Nephron progenitor cell (in vitro differentiated cells): ENCODE results near the gene TECPR1.

Experiments used
- DNase-seq: peaks from one replicate; pipeline ENCODE4 v3.0.0; 2021
- H3K27ac Mint-ChIP-seq: 2 replicates; pipeline ENCODE4 v1.8.0; 2021; ENCODE audit warnings: mild to moderate bottlenecking, moderate library complexity, mixed read lengths
- H3K27me3 Mint-ChIP-seq: 2 replicates; pipeline ENCODE4 v1.8.0; 2021; ENCODE audit warnings: mild to moderate bottlenecking, low read depth, mixed read lengths; ENCODE audit not compliant: poor library complexity
- H3K36me3 Mint-ChIP-seq: 2 replicates; pipeline ENCODE4 v1.8.0; 2021; ENCODE audit warnings: low read depth, mixed read lengths
- H3K4me1 Mint-ChIP-seq: 2 replicates; pipeline ENCODE4 v1.8.0; 2021; ENCODE audit warnings: mixed read lengths
- H3K4me3 Mint-ChIP-seq: 2 replicates; pipeline ENCODE4 v1.8.0; 2021; ENCODE audit warnings: mild to moderate bottlenecking, moderate library complexity, mixed read lengths
- H3K9me3 Mint-ChIP-seq: 2 replicates; pipeline ENCODE4 v1.8.0; 2021; ENCODE audit warnings: mild to moderate bottlenecking, moderate library complexity, mixed read lengths
- TF ChIP-seq, protein P1 (sequence below): fragments of 200-600 bp; sonication (generic); IDR thresholded peaks from 2 replicates; pipeline ENCODE4 v1.5.0; 2021; ENCODE audit warnings: antibody characterized with exemption

Gene TECPR1

DNA sequence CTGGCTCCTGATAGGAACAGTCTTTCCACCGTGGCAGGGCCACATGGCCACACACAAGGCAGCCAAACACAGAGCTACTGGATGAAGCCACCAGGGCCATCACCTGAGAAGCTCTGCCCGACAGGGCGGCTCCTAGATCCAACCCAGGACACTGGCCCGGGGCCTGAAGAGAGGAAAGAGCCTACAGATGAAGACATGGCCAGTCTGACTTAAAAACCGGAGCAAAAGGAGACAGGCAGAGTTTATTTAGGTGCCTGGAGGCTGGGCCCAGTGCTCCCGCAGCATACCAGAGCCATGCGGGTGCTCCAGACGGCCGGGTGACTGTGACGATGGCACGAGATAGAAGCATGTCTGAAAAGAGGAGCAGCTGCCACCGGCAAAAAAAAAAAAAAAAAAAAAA, 3.9 kb downstream of the TECPR1 start:
- H3K36me3 Mint-ChIP-seq = peaks cover 4% of the 10 kb centered on the region
- peak overlapping the region; percentile 71 for H3K27ac Mint-ChIP-seq
- no peak overlapping the region for H3K4me3 Mint-ChIP-seq

DNA sequence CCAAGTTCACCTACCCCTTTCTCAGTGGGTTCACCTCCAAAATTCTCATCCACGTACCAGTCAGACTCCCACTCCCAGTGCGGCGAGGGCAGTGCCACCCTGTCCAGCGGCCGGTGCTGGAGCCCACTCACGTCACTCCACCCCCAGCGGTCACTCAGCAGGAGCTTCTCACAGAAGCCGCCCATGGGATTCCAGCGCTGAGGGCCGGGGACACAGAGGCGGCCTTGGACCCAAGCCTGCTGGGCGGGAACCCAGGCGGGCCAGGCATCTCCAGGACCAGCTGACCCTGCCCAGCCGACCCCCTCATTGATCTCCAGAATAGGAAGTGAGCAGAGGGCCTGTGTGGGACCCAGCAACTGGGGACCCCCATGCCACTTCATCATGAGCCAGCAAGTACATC, 7.2 kb downstream of the TECPR1 start:
- TF ChIP-seq, protein P1, sequence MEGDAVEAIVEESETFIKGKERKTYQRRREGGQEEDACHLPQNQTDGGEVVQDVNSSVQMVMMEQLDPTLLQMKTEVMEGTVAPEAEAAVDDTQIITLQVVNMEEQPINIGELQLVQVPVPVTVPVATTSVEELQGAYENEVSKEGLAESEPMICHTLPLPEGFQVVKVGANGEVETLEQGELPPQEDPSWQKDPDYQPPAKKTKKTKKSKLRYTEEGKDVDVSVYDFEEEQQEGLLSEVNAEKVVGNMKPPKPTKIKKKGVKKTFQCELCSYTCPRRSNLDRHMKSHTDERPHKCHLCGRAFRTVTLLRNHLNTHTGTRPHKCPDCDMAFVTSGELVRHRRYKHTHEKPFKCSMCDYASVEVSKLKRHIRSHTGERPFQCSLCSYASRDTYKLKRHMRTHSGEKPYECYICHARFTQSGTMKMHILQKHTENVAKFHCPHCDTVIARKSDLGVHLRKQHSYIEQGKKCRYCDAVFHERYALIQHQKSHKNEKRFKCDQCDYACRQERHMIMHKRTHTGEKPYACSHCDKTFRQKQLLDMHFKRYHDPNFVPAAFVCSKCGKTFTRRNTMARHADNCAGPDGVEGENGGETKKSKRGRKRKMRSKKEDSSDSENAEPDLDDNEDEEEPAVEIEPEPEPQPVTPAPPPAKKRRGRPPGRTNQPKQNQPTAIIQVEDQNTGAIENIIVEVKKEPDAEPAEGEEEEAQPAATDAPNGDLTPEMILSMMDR = no peak
- DNase-seq = no peak
- Mint-ChIP-seq H3K4me1 (peaks cover 13% of the 10 kb centered on the region), H3K27me3 (peaks cover 5% of the 10 kb centered on the region), H3K36me3 (peaks cover 14% of the 10 kb centered on the region), H3K27ac (no peak overlapping the region), H3K4me3 (no peak overlapping the region), H3K9me3 (no peaks in the 10 kb centered on the region)

More for the DNA sequence above, 3.9 kb downstream of the TECPR1 start:
- Mint-ChIP-seq H3K9me3 (no peaks in the 10 kb centered on the region), H3K4me1 (peaks cover 37% of the 10 kb centered on the region), H3K27me3 (peaks cover 13% of the 10 kb centered on the region)
- TF ChIP-seq, protein P1 = no peak
- no peak for DNase-seq

DNA sequence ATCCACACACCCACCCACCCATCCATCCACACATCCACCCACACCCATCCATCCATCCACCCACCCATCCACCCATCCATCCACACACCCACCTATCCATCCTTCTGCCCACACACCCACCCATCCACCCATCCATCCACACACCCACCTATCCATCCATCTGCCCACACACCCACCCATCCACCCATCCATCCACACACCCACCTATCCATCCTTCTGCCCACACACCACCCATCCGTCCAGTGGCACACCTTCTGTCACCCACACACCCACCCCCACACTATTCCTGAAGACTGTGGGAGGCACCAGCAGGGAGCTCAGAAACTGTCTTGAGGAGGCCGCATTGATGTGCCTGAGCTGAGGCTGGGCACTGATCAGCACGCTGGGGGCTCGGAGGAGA, 9.1 kb downstream of the TECPR1 start:
- no peak overlapping the region for H3K4me3 Mint-ChIP-seq
- DNase-seq = no peak
- H3K27ac Mint-ChIP-seq = no peak overlapping the region
- peaks cover 5% of the 10 kb centered on the region for H3K4me1 Mint-ChIP-seq
- TF ChIP-seq, protein P1 = no peak
- H3K27me3 Mint-ChIP-seq = no peaks in the 10 kb centered on the region
- peaks cover 26% of the 10 kb centered on the region for H3K36me3 Mint-ChIP-seq
- H3K9me3 Mint-ChIP-seq = no peaks in the 10 kb centered on the region

DNA sequence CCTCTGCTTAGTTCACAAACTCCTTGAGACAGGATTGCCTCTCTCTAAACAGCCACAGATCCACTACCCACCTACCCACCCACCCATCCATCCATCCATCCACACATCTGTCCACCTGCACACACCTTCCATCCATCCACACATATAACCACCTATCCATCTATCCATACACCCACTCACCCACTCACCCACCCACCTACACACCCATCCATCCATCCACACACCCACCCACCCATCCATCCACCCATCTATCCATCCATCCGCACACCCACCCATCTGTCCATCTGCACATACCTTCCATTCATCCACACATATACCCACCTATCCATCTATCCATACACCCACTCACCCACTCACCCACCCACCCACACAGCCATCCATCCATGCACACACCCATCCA, 9.7 kb downstream of the TECPR1 start:
- H3K36me3 Mint-ChIP-seq = peaks cover 26% of the 10 kb centered on the region
- H3K27ac Mint-ChIP-seq = no peak overlapping the region
- H3K4me3 Mint-ChIP-seq = no peak overlapping the region
- H3K9me3 Mint-ChIP-seq = no peaks in the 10 kb centered on the region
- peaks cover 5% of the 10 kb centered on the region for H3K4me1 Mint-ChIP-seq
- no peak for DNase-seq
- TF ChIP-seq, protein P1 = no peak
- H3K27me3 Mint-ChIP-seq = no peaks in the 10 kb centered on the region

DNA sequence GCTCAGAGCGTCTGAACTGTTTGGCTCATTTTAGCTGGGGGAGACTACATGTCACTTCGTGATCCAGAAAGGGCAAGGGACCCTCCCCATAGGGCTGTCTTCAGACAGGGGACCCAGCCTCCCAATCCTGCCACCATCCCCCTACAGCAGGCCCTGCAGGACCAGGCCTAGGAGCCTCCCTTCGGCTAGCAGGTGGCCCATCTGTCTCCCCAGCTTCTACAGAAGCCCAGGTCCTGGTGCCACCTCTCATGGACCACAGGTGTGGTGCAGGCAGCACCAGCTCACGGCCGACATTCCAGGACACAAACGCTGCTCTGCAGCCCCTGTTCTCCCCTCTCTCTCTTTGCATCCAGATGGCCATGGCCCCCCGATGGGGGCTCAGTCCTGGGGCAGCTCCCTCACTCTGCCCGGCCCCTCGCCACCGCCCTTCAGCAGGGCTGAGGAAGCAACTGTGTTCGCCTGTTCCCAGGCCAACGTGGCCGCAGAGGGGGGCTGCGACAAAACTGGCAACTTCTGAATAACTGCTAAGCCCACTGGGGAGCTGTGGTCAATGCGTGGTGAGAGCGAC, 10.3 kb downstream of the TECPR1 start:
- TF ChIP-seq, protein P1 = no peak
- Mint-ChIP-seq H3K4me1 (peaks cover 5% of the 10 kb centered on the region), H3K9me3 (no peaks in the 10 kb centered on the region), H3K27ac (no peak overlapping the region), H3K4me3 (no peak overlapping the region), H3K27me3 (no peaks in the 10 kb centered on the region), H3K36me3 (peaks cover 26% of the 10 kb centered on the region)
- DNase-seq = no peak

DNA sequence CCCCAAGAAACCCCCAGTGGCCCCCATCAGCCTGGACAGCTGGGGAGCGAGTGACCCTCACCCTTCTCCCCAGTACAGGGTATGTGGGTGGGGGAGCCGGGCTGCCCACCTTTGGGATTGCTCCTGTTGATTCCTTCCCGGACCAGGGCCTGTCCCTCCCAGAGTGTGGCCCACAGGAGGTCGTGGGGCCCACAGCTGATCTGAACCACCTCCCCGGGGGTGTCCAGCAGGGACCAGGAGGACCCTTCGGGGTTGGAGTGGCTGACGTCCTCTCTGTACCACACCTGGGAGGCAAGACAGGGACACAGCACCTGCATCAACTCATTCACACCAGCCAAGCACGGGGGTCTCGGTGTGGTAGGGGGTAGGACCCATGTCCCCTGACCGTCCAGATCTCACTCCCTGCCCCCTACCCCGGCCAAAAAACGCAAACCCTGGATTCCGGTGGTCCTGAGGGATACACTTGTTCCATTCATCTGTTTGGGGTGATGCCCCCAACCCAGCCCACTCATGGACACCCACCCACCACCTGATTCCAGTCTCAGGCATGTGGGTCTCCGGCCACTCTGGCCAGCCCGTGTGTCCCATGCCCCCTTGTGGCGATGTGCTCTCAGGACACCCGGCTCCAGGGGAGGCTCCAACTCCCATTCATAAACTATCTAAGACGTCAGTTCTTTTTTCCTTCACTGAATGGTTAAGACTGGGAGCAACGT, 10.9 kb downstream of the TECPR1 start:
- H3K4me3 Mint-ChIP-seq = no peak overlapping the region
- H3K27ac Mint-ChIP-seq = no peak overlapping the region
- TF ChIP-seq, protein P1 = peak; percentile 76
- H3K36me3 Mint-ChIP-seq = peaks cover 26% of the 10 kb centered on the region
- H3K4me1 Mint-ChIP-seq = peaks cover 5% of the 10 kb centered on the region
- H3K27me3 Mint-ChIP-seq = no peaks in the 10 kb centered on the region
- DNase-seq = peak; percentile 73
- H3K9me3 Mint-ChIP-seq = no peaks in the 10 kb centered on the region
